IPS-18a (cell line): ENCODE measurements around the gene OPRM1.

Experiments used
- H3K27ac ChIP-seq: one replicate; pipeline ENCODE4 v1.5.1; 2013; ENCODE audit warnings: low read length
- H3K27me3 ChIP-seq: one replicate; pipeline ENCODE4 v1.6.1; 2013; ENCODE audit warnings: mild to moderate bottlenecking, low read length; ENCODE audit not compliant: control insufficient read depth, insufficient read depth
- H3K36me3 ChIP-seq: one replicate; pipeline ENCODE4 v1.6.1; 2013; ENCODE audit warnings: low read depth, low read length; ENCODE audit not compliant: control insufficient read depth
- H3K4me1 ChIP-seq: one replicate; pipeline ENCODE4 v1.6.1; 2013; ENCODE audit warnings: low read depth, low read length; ENCODE audit not compliant: control insufficient read depth
- H3K4me3 ChIP-seq: one replicate; pipeline ENCODE4 v1.5.1; 2013; ENCODE audit warnings: low read length
- H3K9ac ChIP-seq: one replicate; pipeline ENCODE4 v1.6.1; 2013; ENCODE audit warnings: mild to moderate bottlenecking, low read length, moderate library complexity
- H3K9me3 ChIP-seq: one replicate; pipeline ENCODE4 v1.6.1; 2013; ENCODE audit warnings: low read depth, low read length; ENCODE audit not compliant: control insufficient read depth

Gene OPRM1

DNA sequence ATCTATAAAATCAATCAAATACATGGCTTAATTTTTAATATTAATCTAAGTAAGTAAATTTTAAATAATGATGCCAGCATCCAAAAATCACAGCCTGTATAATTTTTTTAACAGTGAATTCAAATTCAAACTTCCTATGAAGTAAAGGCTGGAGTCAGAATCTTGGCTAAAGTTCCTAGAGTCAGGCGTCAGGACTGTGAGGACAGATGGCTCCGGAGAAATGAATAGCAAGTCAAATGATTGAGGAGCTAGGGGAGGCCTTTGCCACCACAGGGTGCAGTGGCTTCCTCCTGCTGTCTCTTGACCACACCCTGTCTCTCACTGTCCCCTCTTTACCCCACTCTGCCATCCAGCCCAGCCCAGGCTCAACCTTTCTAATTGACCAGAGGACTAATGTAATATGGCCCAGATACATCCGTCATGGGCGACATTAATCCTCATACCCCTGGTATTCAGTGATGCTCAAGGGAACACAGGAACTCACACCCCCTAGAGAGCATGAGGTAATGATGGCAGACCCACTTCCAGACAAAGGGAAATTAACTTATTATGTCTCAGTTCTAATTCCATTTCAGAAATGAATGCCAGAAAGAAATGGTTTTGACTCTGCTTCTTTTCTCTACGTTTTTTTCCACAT lies 53.4 kb downstream of the OPRM1 start:
- no peaks in the 10 kb centered on the region for H3K4me1 ChIP-seq
- no peak overlapping the region for H3K4me3 ChIP-seq
- no peaks in the 10 kb centered on the region for H3K36me3 ChIP-seq
- no peaks in the 10 kb centered on the region for H3K27me3 ChIP-seq
- H3K9me3 ChIP-seq: no peaks in the 10 kb centered on the region
- H3K9ac ChIP-seq: no peak overlapping the region
- no peak overlapping the region for H3K27ac ChIP-seq

DNA sequence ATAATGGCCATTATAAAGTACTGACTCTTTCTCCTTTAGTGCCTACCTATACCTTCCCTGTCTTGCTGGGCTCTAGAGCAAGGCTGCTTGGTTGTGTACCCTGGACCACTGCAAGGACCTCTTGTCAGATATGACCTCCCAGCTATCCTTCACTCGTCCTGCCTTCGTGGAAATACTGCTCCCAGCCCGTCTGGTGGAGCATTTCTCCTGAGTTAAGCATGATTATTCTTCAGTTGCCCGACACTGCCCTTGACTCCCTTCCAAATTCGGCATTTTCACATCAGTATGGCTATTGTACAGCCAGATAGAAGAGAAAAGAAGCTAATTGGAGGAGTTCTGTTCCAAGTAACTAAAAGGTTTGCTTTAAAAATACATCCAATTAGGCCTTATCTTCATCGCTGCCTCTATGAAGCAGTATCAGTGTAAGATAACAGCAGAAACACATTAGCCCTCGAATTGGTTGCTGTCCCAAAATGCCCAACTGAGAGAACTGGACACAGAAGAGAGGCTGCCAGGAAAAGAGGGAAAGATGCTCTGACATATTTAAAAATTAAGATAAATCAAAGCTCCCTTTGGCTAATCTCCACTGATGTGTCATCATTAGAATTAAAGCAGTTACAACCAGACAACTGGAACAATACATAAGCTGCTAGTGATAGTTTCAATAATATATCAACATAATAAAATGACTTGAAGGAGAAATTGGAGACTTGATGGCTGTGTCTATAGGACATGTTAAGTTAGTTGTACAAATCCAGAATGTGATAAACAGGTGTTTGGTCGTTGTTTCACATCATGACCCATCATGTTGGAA lies 54.4 kb downstream of the OPRM1 start:
- Histone ChIP-seq H3K9ac (no peak overlapping the region), H3K27me3 (no peaks in the 10 kb centered on the region), H3K27ac (no peak overlapping the region), H3K36me3 (no peaks in the 10 kb centered on the region), H3K9me3 (no peaks in the 10 kb centered on the region), H3K4me3 (no peak overlapping the region), H3K4me1 (no peaks in the 10 kb centered on the region)

DNA sequence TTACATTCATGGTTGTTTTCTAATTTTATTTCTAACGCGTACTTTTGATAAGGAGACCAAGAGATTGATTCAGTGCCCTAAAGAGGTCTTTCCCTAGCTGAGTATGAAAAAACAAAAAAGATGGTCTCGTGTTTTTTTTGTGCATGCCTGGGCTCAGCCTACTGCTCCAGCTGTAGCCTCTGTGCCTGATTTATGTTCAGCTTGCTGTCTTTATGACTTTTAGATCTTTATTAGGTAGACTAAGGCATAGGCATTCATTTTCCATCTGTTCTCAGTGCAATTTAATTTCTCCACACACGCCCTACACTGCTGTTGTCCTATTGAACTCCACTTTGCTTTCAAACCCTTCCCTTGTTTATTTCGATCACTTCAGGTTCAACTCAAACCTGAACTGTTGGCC lies 56.5 kb downstream of the OPRM1 start:
- Histone ChIP-seq H3K9me3 (no peaks in the 10 kb centered on the region), H3K27me3 (no peaks in the 10 kb centered on the region), H3K4me1 (no peaks in the 10 kb centered on the region), H3K9ac (no peak overlapping the region), H3K4me3 (no peak overlapping the region), H3K36me3 (no peaks in the 10 kb centered on the region), H3K27ac (no peak overlapping the region)

DNA sequence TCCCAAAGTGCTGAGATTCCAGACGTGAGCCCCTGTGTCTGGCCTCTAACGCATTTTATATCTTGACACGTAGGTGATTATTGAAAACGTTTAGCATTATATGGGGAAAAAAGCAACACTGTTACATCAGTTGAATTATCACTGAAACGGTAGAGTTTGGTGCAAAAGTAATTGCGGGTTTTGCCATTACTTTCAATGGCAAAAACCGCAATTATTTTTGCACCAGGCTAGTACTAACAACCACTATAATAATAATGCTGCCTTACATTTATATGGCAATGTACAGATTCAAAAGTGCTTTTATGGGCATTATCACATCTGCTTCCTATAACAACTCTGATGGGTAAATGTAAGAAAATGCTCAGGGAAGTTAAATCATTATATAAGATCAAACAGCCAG lies 57.3 kb downstream of the OPRM1 start:
- Histone ChIP-seq H3K9ac (no peak overlapping the region), H3K9me3 (no peaks in the 10 kb centered on the region), H3K4me3 (no peak overlapping the region), H3K27ac (no peak overlapping the region), H3K36me3 (no peaks in the 10 kb centered on the region), H3K4me1 (no peaks in the 10 kb centered on the region), H3K27me3 (no peaks in the 10 kb centered on the region)

DNA sequence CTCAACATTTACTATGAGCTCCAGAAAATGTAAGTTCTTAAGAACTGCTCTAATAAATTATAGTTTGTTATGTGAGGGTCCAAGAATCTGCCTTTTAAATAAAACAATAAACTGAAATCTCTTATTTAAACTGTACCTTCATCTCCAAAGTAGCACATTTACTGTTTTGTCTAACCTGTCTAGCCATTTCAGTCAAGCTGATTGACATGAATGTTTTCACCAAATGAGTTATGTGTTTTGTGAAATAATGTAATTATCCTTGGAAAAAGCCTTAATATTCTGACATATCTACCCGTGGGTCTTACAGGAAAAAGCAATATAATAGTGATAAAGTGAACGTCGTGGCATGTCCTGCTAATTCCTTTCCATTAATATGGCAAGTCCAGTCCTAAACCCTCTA lies 57.8 kb downstream of the OPRM1 start:
- Histone ChIP-seq H3K36me3 (no peaks in the 10 kb centered on the region), H3K27ac (no peak overlapping the region), H3K9ac (no peak overlapping the region), H3K4me1 (no peaks in the 10 kb centered on the region), H3K27me3 (no peaks in the 10 kb centered on the region), H3K4me3 (no peak overlapping the region), H3K9me3 (no peaks in the 10 kb centered on the region)

DNA sequence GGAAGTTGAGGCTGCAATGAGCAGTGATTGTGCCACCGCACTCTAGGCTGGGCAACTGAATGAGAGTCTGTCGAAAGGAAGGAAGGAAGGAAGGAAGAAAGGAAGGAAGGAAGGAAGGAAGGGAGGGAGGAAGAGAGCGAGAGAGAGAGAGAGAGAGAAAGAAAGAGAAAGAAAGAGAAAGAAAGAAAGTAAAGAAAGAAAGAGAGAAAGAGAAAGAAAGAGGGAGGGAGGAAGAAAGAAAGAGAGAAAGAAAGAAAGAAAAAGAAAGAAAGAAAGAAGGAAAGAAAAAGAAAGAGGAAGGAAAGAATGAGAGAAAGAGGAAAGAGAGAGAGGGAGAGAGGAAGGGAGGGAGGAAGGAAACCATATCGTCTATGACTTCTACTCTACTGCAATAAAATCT lies 60.2 kb downstream of the OPRM1 start:
- H3K4me3 ChIP-seq: no peak overlapping the region
- H3K27ac ChIP-seq: no peak overlapping the region
- no peaks in the 10 kb centered on the region for H3K36me3 ChIP-seq
- no peak overlapping the region for H3K9ac ChIP-seq
- H3K27me3 ChIP-seq: no peaks in the 10 kb centered on the region
- no peaks in the 10 kb centered on the region for H3K4me1 ChIP-seq
- H3K9me3 ChIP-seq: no peaks in the 10 kb centered on the region

DNA sequence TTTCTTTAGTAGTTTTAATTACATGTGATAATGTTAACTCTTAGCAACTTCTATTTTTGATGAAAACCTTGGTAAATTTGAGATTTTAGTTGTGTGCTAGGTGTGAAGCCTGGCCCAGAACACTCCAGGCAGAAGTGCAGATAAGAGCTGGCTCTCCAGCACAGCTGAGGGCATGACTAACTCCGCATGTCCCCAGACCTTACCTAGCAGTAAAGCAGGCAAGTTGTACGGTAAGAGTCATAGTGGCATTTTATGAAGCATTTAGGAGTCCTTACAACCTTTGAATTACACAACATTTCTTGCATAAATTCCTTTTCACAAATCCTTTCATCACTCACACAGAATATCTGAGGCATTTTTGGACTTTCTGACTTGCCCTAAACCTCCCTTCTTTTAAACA lies 67.2 kb downstream of the OPRM1 start:
- Histone ChIP-seq H3K27me3 (no peaks in the 10 kb centered on the region), H3K36me3 (no peaks in the 10 kb centered on the region), H3K9me3 (peaks cover 6% of the 10 kb centered on the region), H3K4me1 (no peaks in the 10 kb centered on the region), H3K4me3 (no peak overlapping the region), H3K9ac (no peak overlapping the region), H3K27ac (no peak overlapping the region)

DNA sequence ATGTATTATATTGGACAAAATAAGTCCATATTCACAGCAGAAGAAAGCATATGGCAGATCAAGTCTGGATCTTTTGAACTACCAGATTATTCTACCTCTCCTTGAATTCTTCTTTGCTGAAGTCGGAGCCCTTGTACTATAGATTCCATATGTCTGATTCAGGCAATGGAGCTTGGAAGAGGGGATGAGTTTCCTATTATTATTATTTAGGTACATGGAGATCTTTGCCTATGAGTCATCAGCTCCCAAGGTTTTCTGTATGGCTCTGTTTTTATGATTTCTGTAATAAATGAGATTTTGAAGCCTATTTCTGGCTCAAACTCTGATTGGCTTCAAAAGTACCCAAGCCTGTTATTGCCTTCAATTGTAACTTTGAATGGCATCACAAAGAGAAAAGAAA lies 72.0 kb downstream of the OPRM1 start:
- H3K9me3 ChIP-seq: no peaks in the 10 kb centered on the region
- H3K4me1 ChIP-seq: no peaks in the 10 kb centered on the region

DNA sequence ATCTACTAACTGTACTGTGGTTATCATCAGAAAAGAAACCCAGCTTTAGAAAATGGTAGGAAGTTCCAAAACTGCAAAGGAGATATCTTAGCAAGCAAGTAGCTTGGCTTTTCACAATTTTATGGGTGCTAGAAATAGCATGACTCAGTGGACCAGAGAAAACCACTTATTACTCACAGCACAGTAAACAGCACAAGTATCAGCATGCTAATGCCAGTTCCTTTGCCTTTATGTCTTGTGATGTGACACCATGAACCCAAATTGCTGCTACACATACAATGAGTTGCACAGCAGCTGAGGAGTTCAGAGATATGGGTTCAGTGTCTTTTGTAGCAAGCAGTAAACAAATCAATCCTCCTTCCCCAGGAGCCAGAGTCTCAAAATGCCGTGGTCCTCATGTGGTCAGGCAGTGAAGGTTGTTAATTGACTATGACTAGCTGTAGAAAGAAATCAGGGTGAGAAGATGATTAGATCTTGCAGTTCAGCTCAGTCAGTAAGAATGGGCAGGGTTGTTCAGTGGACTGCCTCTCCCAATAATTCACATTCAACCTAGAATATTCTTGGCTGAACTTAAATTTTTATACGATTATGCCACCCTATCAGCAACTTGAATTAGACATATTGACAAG lies 73.3 kb downstream of the OPRM1 start:
- no peaks in the 10 kb centered on the region for H3K36me3 ChIP-seq
- H3K27ac ChIP-seq: no peak overlapping the region
- no peaks in the 10 kb centered on the region for H3K4me1 ChIP-seq
- no peak overlapping the region for H3K4me3 ChIP-seq
- no peaks in the 10 kb centered on the region for H3K9me3 ChIP-seq
- H3K9ac ChIP-seq: no peak overlapping the region
- no peaks in the 10 kb centered on the region for H3K27me3 ChIP-seq

More for the DNA sequence above, 72.0 kb downstream of the OPRM1 start:
- Histone ChIP-seq H3K27ac (no peak overlapping the region), H3K27me3 (no peaks in the 10 kb centered on the region), H3K36me3 (no peaks in the 10 kb centered on the region), H3K4me3 (no peak overlapping the region), H3K9ac (no peak overlapping the region)

DNA sequence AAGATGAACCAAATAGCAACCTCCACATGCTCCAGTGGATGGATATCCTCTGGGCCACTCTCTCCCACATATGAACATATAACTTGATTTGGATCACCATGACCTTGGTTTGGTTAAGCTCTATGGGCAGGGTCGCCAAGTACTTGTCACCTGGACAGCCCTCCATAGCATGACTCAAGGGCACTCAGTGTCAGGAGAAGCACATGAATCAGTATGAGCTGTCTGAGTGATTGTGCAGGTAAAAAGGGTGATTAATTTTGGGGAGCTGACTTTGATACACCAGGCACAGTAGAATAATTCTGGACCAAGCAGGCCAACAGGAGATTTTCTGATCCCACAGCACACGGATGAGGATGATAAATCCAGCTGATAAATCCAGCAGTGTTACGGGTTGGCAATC lies 74.4 kb downstream of the OPRM1 start:
- Histone ChIP-seq H3K9ac (no peak overlapping the region), H3K27me3 (no peaks in the 10 kb centered on the region), H3K4me3 (no peak overlapping the region), H3K36me3 (no peaks in the 10 kb centered on the region), H3K27ac (no peak overlapping the region), H3K9me3 (no peaks in the 10 kb centered on the region), H3K4me1 (no peaks in the 10 kb centered on the region)

DNA sequence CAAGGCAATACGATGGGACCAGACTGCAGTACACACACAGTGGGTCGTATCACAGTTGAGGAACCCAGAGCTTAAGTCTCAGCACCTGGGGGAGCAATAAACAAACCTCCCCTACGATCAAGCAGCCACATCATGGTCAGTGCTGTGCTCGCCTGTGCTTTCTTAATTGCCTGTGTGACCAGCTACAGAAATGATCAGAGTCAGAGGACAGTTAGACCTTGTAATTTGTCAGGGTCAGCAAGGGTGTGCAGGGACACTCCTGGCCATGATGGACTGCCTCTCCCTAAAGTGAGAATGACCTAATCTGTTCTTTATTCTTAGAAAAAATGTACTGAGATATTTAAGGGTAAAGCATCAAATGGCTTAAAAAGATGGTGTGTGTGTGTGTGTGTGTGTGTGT lies 78.4 kb downstream of the OPRM1 start:
- no peaks in the 10 kb centered on the region for H3K36me3 ChIP-seq
- H3K9ac ChIP-seq: no peak overlapping the region
- H3K9me3 ChIP-seq: no peaks in the 10 kb centered on the region
- H3K27me3 ChIP-seq: no peaks in the 10 kb centered on the region
- no peak overlapping the region for H3K4me3 ChIP-seq
- H3K27ac ChIP-seq: no peak overlapping the region
- H3K4me1 ChIP-seq: no peaks in the 10 kb centered on the region
